ENCODE data around the gene ZSWIM5. TPM values are rescaled to one million over a fixed set of nuclear protein-coding genes. Genes with fewer than 3 reads are reported as not detected.
A peak's percentile ranks its signal among the peaks of the same experiment; 100 is the strongest.

The ZSWIM5 gene
- total and polyA plus RNA-seq, 9 of the 15 experiments (the other 6 are each of a cell fraction or from before 2014, with no cell fraction given): under 0.01 to 0.07 (median 0.03) TPM; not detected in 3

DNA sequence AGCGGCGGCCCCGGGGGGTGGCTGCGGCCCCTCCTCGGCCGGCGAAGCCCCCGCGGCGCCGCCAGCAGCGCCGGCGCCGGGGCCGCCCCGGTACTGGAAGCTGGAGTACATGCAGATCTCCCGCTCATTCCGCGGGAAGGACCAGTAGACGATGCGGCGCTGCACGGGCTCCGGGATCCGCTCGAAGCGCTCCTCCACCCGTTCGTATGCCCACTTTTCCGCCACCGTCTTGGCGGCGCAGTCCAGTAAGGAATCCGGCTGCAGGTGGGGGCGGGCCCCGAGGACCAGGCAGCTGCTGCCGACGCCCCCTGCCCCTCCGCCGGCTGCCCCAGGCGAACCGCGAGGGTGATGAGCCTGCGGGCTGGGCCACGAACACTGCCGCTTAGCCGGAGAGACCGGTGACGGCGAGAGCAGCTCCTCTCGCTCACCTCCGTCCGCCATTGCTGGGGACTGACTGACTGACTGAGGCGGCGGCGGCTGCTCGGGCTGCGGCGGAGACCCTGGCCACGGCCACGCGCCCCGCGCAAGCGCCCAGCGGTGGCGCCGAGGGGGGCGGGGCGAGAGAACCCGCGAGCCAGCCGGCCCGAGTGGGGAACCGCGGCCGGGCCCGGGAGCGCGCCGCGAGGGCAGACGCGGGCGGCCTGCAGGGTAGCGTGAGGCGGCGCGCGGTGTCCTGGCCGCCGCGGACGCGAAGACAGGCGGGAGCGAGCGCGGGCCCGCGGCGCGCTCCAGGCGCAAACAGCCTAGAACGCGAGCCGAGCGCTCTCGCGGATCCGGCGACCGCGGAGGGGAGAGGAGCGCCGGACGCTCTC, at the start of gene ZSWIM5 (continued):
- TF ChIP-seq, protein P1, sequence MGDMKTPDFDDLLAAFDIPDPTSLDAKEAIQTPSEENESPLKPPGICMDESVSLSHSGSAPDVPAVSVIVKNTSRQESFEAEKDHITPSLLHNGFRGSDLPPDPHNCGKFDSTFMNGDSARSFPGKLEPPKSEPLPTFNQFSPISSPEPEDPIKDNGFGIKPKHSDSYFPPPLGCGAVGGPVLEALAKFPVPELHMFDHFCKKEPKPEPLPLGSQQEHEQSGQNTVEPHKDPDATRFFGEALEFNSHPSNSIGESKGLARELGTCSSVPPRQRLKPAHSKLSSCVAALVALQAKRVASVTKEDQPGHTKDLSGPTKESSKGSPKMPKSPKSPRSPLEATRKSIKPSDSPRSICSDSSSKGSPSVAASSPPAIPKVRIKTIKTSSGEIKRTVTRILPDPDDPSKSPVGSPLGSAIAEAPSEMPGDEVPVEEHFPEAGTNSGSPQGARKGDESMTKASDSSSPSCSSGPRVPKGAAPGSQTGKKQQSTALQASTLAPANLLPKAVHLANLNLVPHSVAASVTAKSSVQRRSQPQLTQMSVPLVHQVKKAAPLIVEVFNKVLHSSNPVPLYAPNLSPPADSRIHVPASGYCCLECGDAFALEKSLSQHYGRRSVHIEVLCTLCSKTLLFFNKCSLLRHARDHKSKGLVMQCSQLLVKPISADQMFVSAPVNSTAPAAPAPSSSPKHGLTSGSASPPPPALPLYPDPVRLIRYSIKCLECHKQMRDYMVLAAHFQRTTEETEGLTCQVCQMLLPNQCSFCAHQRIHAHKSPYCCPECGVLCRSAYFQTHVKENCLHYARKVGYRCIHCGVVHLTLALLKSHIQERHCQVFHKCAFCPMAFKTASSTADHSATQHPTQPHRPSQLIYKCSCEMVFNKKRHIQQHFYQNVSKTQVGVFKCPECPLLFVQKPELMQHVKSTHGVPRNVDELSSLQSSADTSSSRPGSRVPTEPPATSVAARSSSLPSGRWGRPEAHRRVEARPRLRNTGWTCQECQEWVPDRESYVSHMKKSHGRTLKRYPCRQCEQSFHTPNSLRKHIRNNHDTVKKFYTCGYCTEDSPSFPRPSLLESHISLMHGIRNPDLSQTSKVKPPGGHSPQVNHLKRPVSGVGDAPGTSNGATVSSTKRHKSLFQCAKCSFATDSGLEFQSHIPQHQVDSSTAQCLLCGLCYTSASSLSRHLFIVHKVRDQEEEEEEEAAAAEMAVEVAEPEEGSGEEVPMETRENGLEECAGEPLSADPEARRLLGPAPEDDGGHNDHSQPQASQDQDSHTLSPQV (IDR thresholded peaks at IDR 0.05): 0 out of 2 replicates have a peak, but pooled peaks have one; percentile 14
- TF ChIP-seq C11orf30 (IDR thresholded peaks at IDR 0.05; ENCODE audit: low read depth): no peak
- TF ChIP-seq, protein P2, sequence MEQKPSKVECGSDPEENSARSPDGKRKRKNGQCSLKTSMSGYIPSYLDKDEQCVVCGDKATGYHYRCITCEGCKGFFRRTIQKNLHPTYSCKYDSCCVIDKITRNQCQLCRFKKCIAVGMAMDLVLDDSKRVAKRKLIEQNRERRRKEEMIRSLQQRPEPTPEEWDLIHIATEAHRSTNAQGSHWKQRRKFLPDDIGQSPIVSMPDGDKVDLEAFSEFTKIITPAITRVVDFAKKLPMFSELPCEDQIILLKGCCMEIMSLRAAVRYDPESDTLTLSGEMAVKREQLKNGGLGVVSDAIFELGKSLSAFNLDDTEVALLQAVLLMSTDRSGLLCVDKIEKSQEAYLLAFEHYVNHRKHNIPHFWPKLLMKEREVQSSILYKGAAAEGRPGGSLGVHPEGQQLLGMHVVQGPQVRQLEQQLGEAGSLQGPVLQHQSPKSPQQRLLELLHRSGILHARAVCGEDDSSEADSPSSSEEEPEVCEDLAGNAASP (IDR thresholded peaks at IDR 0.05): no peak
- TF ChIP-seq, protein P3, sequence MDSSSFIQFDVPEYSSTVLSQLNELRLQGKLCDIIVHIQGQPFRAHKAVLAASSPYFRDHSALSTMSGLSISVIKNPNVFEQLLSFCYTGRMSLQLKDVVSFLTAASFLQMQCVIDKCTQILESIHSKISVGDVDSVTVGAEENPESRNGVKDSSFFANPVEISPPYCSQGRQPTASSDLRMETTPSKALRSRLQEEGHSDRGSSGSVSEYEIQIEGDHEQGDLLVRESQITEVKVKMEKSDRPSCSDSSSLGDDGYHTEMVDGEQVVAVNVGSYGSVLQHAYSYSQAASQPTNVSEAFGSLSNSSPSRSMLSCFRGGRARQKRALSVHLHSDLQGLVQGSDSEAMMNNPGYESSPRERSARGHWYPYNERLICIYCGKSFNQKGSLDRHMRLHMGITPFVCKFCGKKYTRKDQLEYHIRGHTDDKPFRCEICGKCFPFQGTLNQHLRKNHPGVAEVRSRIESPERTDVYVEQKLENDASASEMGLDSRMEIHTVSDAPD (CRISPR knock-in tag; IDR thresholded peaks at IDR 0.05): no peak
- TF ChIP-seq CREM (IDR thresholded peaks at IDR 0.05; ENCODE audit: low read depth): no peak
- 0 out of 2 replicates have a peak, but pooled peaks have one; percentile 23 for TF ChIP-seq NCOA6 (IDR thresholded peaks at IDR 0.05)
- TF ChIP-seq, protein P4, sequence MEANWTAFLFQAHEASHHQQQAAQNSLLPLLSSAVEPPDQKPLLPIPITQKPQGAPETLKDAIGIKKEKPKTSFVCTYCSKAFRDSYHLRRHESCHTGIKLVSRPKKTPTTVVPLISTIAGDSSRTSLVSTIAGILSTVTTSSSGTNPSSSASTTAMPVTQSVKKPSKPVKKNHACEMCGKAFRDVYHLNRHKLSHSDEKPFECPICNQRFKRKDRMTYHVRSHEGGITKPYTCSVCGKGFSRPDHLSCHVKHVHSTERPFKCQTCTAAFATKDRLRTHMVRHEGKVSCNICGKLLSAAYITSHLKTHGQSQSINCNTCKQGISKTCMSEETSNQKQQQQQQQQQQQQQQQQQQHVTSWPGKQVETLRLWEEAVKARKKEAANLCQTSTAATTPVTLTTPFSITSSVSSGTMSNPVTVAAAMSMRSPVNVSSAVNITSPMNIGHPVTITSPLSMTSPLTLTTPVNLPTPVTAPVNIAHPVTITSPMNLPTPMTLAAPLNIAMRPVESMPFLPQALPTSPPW (CRISPR knock-in tag; IDR thresholded peaks at IDR 0.05): peak; percentile 29; the same call in 1 of the 2 replicates
- TF ChIP-seq, protein P5, sequence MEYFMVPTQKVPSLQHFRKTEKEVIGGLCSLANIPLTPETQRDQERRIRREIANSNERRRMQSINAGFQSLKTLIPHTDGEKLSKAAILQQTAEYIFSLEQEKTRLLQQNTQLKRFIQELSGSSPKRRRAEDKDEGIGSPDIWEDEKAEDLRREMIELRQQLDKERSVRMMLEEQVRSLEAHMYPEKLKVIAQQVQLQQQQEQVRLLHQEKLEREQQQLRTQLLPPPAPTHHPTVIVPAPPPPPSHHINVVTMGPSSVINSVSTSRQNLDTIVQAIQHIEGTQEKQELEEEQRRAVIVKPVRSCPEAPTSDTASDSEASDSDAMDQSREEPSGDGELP (CRISPR knock-in tag; IDR thresholded peaks at IDR 0.05; ENCODE audit: borderline replicate concordance): peak; percentile 39; the same call in 1 of the 2 replicates
- TF ChIP-seq CC2D1A (IDR thresholded peaks at IDR 0.05): no peak
- TF ChIP-seq, protein P6, sequence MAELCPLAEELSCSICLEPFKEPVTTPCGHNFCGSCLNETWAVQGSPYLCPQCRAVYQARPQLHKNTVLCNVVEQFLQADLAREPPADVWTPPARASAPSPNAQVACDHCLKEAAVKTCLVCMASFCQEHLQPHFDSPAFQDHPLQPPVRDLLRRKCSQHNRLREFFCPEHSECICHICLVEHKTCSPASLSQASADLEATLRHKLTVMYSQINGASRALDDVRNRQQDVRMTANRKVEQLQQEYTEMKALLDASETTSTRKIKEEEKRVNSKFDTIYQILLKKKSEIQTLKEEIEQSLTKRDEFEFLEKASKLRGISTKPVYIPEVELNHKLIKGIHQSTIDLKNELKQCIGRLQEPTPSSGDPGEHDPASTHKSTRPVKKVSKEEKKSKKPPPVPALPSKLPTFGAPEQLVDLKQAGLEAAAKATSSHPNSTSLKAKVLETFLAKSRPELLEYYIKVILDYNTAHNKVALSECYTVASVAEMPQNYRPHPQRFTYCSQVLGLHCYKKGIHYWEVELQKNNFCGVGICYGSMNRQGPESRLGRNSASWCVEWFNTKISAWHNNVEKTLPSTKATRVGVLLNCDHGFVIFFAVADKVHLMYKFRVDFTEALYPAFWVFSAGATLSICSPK (IDR thresholded peaks at IDR 0.05; ENCODE audit: borderline replicate concordance): no peak
- TF ChIP-seq, protein P7, sequence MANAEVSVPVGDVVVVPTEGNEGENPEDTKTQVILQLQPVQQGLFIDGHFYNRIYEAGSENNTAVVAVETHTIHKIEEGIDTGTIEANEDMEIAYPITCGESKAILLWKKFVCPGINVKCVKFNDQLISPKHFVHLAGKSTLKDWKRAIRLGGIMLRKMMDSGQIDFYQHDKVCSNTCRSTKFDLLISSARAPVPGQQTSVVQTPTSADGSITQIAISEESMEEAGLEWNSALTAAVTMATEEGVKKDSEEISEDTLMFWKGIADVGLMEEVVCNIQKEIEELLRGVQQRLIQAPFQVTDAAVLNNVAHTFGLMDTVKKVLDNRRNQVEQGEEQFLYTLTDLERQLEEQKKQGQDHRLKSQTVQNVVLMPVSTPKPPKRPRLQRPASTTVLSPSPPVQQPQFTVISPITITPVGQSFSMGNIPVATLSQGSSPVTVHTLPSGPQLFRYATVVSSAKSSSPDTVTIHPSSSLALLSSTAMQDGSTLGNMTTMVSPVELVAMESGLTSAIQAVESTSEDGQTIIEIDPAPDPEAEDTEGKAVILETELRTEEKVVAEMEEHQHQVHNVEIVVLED (CRISPR knock-in tag; IDR thresholded peaks at IDR 0.05): no peak; the same call in 1 of the 2 replicates
- TF ChIP-seq E2F3 (CRISPR knock-in tag; IDR thresholded peaks at IDR 0.05): 0 out of 2 replicates have a peak, but pooled peaks have one; percentile 20
